ENCODE measurements around the gene STARD4.

Gene STARD4

GRCh38 chr5:111512375-111513130 lies at the start of gene STARD4:
Gene STARD4 (minus strand): TSS chr5:111512535. CDS start chr5:111507433, 5,102 bp downstream.
- peak; percentile 91 to 95 for DNase-seq

GRCh38 chr5:111559680-111560079 lies 47.3 kb upstream of the STARD4 start:
- no peak for DNase-seq

GRCh38 chr5:111557686-111558085 lies 45.4 kb upstream of the STARD4 start:
- no peak for DNase-seq

DNA sequence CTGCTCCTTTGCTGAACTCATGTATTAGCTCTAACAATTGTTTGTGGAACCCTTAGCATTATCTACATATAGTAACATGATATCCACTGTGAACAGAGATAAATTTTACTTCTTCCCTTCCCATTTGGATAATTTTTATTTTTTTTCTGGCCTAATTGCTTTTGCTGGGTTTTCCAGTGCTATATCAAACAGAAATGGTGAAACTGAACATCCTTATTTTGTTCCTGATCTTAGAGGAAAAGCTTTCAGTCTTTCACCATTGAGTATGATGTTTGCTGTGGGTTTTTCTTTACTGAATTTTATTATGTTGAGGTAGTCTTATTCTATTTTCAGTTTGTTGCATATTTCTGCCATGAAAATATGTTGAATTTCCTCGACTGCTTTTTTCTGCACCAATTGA lies 44.8 kb upstream of the STARD4 start:
- DNase-seq = no peak

DNA sequence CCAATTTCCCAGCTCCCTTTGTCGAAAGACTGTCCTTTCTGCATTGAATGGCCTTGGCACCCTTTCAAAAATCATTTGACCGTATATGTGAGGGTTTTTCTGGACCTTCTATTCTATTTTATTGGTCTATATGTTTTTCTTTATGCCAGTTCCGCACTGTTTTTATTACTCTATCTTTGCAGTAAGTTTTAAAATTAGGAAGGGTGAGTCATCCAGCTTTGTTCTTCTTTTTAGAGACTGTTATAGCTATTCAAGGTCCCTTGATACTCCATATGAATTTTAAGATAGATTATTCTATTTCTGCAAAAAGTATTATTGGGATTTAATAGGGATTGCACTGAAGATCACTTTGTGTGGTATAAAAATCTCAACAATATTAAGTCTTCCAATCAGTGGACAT lies 44.2 kb upstream of the STARD4 start:
- no peak for DNase-seq

GRCh38 chr5:111555760-111556159 lies 43.4 kb upstream of the STARD4 start:
- no peak for DNase-seq

DNA sequence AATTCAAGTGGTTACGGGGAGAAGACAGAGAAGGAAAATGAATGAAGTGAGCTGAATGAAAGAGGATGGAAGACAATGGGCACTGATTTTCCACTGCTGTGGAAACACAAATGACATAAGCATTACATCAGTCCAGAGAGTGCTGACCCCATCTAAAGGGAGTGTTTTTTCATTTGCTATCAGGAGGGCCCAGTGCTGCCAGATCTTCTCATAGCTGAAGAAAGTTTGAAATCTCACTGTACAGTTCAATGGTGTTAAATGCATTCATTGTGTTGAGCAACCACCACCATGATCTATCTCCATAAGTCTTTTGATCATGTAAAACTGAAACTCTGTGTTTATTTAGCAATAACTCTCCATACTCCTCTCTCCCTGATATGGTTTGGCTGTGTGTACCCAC lies 41.5 kb upstream of the STARD4 start:
- DNase-seq = no peak

DNA sequence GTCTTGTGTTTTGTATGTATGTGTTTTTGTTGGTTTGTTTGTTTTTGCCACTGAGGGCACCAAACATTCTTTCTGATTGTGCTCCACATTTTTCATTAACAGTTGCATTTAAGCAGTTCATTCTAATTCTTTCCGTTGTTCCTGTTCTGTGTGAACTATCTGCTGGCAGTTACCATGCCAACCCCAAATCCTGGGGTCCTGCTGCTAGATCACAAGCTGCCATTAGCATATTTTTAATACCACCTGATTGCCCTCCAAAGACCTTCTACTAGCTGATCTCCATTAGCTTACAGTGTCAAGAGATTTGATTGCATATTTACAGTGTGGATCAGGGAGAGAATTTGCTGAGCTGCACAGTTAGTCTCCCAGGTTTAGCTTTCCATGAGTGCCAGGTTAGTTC lies 40.6 kb upstream of the STARD4 start:
- no peak for DNase-seq

DNA sequence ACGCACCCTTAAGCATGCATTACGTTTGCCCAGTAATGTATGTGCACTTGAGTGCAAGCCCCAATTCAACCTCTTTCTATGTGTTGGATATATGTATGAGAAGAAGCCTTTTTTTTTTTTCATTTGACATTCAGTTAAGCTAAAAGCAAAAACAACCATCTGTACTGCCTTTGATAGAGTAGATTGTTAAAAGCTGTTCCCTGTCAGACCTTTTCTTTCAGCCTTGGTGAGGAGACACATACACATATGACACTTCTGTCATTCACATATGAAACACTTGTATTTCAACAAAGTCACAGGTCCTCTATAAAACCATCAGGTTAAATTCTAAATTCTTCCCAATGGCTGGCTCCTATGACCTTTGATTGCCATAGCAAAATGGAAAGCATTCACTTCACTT lies 40.2 kb upstream of the STARD4 start:
- no peak for DNase-seq

DNA sequence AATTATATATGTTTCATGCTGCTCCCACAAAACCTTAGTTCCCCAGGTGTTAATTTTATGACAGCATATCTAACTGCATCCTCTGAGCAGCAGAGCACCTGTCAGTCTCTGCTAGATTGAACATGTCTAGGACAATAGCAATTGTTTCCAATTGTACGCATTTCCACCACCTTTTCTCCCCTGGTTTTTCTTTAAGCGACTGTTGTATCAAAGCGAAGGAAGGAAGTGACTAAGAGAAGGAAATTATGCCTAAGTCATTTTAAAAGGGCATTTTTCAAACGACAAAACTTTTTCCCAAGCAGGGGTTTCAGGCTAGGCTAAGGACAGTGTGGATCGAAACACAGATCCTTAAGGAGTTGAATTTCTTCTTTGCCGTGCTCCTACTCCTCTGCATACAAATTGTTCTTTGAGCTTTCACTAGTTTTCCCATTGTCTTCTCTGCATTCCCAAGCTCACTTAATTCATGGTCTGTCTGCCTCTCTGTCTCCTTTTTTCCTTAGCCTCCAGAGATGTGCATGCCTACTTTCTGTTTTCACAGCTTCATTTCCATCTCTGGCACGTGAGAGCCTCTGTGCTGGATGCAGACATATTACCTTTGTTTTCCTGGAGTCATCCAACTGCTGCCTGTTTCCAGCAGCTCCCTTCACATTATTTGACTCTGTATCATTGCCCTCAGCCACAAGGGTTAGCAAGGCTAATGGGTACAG lies 39.4 kb upstream of the STARD4 start:
- DNase-seq = no peak

DNA sequence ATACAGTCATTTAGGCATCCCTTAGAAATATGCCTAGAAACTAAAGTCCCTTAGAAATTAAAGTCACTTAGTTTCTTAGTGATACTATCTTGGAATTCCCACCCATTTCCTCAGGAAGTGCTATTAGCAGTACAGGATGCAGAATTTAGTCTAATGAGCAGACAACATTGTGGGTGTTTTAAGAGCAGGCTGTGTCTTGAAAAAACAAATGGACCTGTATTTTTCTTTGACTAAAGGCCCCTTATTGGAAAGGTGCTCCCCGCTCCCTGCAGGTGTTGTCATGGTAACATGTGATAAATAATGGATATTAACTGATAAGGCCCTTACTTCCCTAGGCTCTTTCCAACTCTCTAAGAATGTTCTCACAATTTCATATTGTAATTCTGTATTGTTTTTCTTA lies 38.8 kb upstream of the STARD4 start:
- no peak for DNase-seq

DNA sequence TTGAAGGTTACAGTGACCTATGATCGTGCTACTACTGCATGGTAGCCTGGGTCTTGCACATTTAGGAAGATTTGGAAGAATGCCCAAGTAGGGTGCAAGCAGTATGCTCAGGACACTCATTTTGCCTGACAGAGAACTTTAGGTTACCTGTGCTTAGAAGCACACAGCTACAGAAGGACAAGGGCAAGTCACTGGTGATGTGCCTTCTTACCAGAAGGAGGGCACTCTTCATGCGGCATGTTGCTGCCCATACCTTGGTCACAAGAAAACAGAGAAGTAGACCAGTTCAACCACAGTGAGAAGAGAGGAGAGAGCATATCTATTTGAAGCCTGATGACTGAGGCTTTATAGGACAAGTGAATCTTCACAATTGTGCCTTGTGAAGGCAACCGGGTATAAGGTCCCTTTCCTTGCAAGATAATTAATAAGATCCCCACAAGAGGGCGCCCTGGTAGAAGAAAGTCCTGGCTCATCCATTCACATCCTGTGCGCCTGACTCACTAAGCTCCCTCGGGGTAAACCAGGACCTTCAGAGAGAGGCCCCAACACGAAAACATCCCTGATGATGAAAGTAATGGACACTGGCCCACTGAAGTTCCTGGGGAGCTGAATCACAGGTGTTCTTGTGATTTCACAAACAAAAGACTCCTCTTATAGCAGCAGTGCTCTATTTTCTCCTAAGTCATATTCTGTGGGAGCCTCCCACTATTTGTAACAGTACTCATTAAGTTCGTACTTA lies 38.1 kb upstream of the STARD4 start:
- peak; percentile 50 to 71 for DNase-seq

- no peak for DNase-seq
These were observed 36.8 kb upstream of the STARD4 start for GRCh38 chr5:111548992-111549649.

DNA sequence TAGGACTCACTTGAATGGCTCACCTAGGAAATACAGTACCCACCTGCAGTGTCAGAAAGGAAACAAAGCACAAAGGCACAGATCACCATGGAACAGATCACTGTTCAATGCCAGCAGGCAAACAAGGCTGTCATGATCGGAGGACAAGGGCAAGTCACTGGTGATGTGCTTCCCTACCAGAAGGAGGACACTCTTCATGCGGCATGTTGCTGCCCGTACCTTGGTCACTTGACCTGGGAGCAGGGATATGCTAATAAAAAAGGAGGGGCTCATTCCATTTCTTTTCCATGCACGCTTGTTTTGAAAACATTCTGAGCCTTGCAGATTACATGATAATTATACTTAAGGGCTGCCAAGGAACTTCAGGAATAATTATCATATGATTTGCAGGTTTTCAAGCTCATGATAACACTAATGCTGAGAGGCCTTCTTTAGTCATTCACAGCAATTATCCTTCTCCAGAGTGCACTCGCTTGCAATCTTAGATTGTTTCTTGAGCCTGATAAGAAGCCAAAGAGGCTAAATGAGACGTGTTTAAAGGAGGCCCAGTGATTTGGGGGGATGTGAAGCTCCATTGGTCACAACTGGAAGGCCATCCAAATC lies 36.1 kb upstream of the STARD4 start:
- DNase-seq = no peak

DNA sequence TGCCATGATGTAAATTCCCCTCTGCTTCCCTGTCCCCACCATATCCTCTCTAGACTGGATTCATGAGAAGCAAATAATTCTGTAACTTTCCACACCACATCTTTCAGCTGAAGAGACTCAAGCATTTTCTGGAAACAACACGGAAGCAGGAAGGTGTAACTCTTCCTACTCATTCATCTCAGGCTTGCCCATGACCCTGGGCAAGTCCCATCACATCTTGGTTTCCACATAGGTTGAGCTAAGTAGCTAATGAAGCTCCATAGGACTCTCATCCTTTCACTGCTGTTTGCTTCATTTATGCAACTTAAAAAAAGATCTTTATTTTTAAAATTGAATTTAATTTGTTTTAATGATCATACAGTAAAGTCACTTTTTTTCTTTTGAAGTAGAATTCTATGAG lies 32.7 kb upstream of the STARD4 start:
- DNase-seq = no peak

GRCh38 chr5:111537141-111538024 lies 25.0 kb upstream of the STARD4 start:
- DNase-seq = no peak

DNA sequence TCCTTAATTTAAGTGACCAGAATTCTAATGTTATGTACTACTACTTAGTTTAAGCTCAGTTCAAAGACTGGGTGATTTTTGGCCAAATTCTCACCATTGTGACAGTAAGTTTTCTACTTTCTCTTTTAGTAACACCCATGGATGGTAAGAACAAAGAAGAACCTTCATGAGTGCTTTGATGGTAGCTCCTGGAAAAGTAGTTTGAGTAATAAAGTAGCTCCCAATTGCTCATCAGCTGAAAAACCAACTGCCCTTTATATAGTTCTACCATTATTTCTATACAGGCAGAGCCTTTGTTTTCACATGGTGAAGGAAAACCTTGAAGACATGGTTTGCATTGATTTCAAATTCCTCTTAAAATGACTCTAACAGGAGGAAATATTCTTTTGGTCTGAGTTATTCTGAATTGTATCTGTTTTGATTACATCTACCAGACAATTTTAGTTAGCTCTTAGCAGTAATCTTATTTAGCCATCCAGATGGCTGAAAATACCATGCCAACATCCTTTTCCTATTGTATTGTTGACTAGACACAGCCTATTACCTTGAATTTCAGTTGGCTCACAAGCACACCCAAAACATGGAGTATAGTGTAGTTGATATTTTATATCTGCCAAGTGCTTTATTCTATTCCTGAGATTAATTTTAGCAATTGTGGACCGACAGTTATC lies 23.7 kb upstream of the STARD4 start:
- no peak for DNase-seq

DNA sequence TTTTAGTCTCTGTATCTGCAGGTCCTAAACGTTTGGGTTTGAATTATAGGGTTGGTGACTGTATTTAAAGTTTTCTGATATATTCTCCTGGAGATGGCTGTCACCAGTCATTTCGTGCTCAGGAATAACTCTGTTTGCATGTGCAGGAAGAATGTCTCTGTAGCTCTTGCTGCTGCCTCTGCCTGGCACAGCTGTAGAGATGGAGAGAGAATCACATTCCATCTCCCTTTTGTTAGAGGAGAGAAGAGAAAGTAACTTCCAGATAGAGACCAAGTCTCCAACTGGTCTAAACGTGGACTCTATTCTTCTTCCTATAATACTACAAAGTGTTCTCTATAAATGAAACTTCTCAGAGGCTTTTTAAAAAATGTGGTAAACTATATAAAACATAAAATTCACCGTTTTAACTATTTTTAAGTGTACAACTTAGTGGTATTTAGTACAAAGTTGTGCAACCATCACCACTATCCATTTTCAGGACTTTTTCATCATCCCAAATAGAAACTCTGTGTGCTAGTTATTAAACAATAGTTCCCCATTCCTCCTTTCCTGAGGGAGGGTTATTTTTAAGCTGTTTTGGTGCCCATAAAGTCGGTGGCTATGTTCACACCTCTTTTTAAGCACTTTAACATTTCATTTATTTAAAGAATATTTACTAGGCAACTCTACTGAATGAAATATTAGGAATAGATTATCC lies 20.7 kb upstream of the STARD4 start:
- no peak for DNase-seq

GRCh38 chr5:111530298-111530740 lies 18.0 kb upstream of the STARD4 start:
- DNase-seq = peak in 1 of 2 experiments; percentile 14

DNA sequence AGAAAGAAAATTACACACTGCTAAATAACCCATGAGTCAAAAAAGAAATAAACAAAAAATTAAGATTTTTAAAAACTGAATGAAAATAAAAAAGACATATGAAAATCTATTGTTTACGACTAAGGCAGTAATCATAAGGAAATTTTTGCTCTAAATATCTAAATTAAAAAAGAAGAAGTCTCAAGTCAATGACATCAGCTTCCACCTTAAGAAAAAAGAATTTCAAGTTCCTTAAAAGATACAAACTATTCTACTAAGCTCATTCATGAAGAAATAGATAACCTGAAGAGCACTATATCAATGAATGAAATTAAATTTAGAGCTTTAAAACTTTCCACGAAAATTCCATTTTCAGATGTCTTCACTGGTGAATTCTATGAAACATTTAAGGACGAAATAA lies 15.7 kb upstream of the STARD4 start:
- no peak for DNase-seq

Measured in SHP77 (cell line).